Glutamatergic neuron (in vitro differentiated cells): ENCODE measurements around the gene FBLN1. TPM values are rescaled to one million over a fixed set of nuclear protein-coding genes. Genes with fewer than 3 reads are reported as not detected.

Experiments
- DNase-seq: peaks from one replicate; pipeline ENCODE4 v3.0.0; 2022
- H3K27ac Mint-ChIP-seq: one replicate; pipeline ENCODE4 v1.8.0; 2020; ENCODE audit warnings: mild to moderate bottlenecking, mixed read lengths, inconsistent platforms; ENCODE audit not compliant: unreplicated experiment
- H3K27me3 Mint-ChIP-seq: one replicate; pipeline ENCODE4 v1.8.0; 2020; ENCODE audit warnings: mild to moderate bottlenecking, moderate library complexity, mixed read lengths, inconsistent platforms; ENCODE audit not compliant: unreplicated experiment
- H3K36me3 Mint-ChIP-seq: one replicate; pipeline ENCODE4 v1.8.0; 2020; ENCODE audit warnings: mild to moderate bottlenecking, mixed read lengths, inconsistent platforms; ENCODE audit not compliant: unreplicated experiment
- H3K4me1 Mint-ChIP-seq: one replicate; pipeline ENCODE4 v1.8.0; 2020; ENCODE audit warnings: mild to moderate bottlenecking, low read depth, mixed read lengths, inconsistent platforms; ENCODE audit not compliant: unreplicated experiment
- H3K4me3 Mint-ChIP-seq: one replicate; pipeline ENCODE4 v1.8.0; 2020; ENCODE audit warnings: mild to moderate bottlenecking, mixed read lengths, inconsistent platforms; ENCODE audit not compliant: unreplicated experiment
- H3K9me3 Mint-ChIP-seq: one replicate; pipeline ENCODE4 v1.8.0; 2020; ENCODE audit warnings: mild to moderate bottlenecking, moderate library complexity, mixed read lengths, inconsistent platforms; ENCODE audit not compliant: unreplicated experiment
- CTCF ChIP-seq: fragments of 200-600 bp; sonication (generic); IDR thresholded peaks from one replicate; pipeline ENCODE4 v1.5.0; 2021; ENCODE audit not compliant: partially characterized antibody, unreplicated experiment
- long read RNA-seq: library from polyadenylated mRNA; unstranded; transcript quantifications from one replicate; pipeline ENCODE4 v2.0.0, GENCODE V29; 2020; ENCODE audit not compliant: unreplicated experiment
- total RNA-seq: library from RNA; stranded (reverse); fragmentation: NEBNext Ultra II Directional; extraction: Animal tissue kit (Norgen Biotek cat#: 25700); gene quantifications from one replicate; pipeline ENCODE4 v1.2.1, GENCODE V29; 2021; ENCODE audit not compliant: unreplicated experiment

FBLN1 gene
- 184 TPM for total RNA-seq
- long read RNA-seq, transcript FBLN1-202 (17 exons, 2,896 nt): minor isoform, 33 of 258 reads
- long read RNA-seq, transcript FBLN1-201 (15 exons, 2,251 nt): major isoform, 204 of 258 reads
- long read RNA-seq, partial matches to known transcripts: 10 of 258 reads
- long read RNA-seq, other reads (novel, unspliced or antisense): 11 of 258 reads

GRCh38 chr22:45502215-45503049, at the start of gene FBLN1:
FBLN1 (plus strand) TSS chr22:45502883; CDS start chr22:45502986, 103 bp downstream.
- DNase-seq: peak; percentile 85
- Mint-ChIP-seq H3K4me1 (peaks cover 21% of the 10 kb centered on the region), H3K27ac (peak within 1 kb of the TSS; percentile 99)

GRCh38 chr22:45453764-45454163, 48.9 kb upstream of the FBLN1 start:
- Mint-ChIP-seq H3K36me3 (no peaks in the 10 kb centered on the region), H3K4me3 (no peak overlapping the region)
- TF ChIP-seq CTCF: no peak

More at GRCh38 chr22:45502215-45503049, at the start of gene FBLN1:
- peaks cover 7% of the 10 kb centered on the region for H3K9me3 Mint-ChIP-seq
- H3K27me3 Mint-ChIP-seq: peaks cover 7% of the 10 kb centered on the region
- TF ChIP-seq CTCF: peak; percentile 64
- H3K36me3 Mint-ChIP-seq: no peaks in the 10 kb centered on the region
- H3K4me3 Mint-ChIP-seq: peak within 1 kb of the TSS; percentile 95

GRCh38 chr22:45454275-45454674, 48.4 kb upstream of the FBLN1 start:
- TF ChIP-seq CTCF: no peak
- Mint-ChIP-seq H3K36me3 (no peaks in the 10 kb centered on the region), H3K9me3 (no peaks in the 10 kb centered on the region), H3K27ac (no peak overlapping the region), H3K27me3 (peaks cover 3% of the 10 kb centered on the region), H3K4me1 (no peaks in the 10 kb centered on the region), H3K4me3 (no peak overlapping the region)
- DNase-seq: no peak

More at GRCh38 chr22:45453764-45454163, 48.9 kb upstream of the FBLN1 start:
- peaks cover 3% of the 10 kb centered on the region for H3K27me3 Mint-ChIP-seq
- H3K27ac Mint-ChIP-seq: no peak overlapping the region
- H3K4me1 Mint-ChIP-seq: no peaks in the 10 kb centered on the region
- DNase-seq: no peak
- no peaks in the 10 kb centered on the region for H3K9me3 Mint-ChIP-seq

GRCh38 chr22:45455212-45455611, 47.5 kb upstream of the FBLN1 start:
- Mint-ChIP-seq H3K4me1 (no peaks in the 10 kb centered on the region), H3K27ac (no peak overlapping the region), H3K4me3 (no peak overlapping the region)

More at GRCh38 chr22:45455212-45455611, 47.5 kb upstream of the FBLN1 start:
- DNase-seq: no peak
- TF ChIP-seq CTCF: no peak
- Mint-ChIP-seq H3K9me3 (no peaks in the 10 kb centered on the region), H3K27me3 (peaks cover 3% of the 10 kb centered on the region), H3K36me3 (no peaks in the 10 kb centered on the region)
